Measurements from ENCODE around the gene KIF25. TPM values are rescaled to one million over a fixed set of nuclear protein-coding genes. Genes with fewer than 3 reads are reported as not detected.

Gene KIF25
- total RNA-seq, 4 donors from 2014 or later, result 0.28 TPM; not detected in 3

- no peaks in the 10 kb centered on the region for H3K9me3 ChIP-seq
- H3K27me3 ChIP-seq, result no peaks in the 10 kb centered on the region
- intact Hi-C loops (cut with DNase I; ENCODE audit: low total_unique reads), result no loop called here
- no peaks in the 10 kb centered on the region for H3K4me1 ChIP-seq
- H3K4me3 ChIP-seq, result no peak overlapping the region
- no peak for DNase-seq
- H3K36me3 ChIP-seq, result no peaks in the 10 kb centered on the region
- TF ChIP-seq CTCF (IDR thresholded peaks at IDR 0.05) (no peak), POLR2A (IDR thresholded peaks at IDR 0.05) (no peak)
- no peak overlapping the region for H3K27ac ChIP-seq
Measured at GRCh38 chr6:168090706-168091105, 93.2 kb downstream of the KIF25 start.

- Histone ChIP-seq H3K27me3 (no peaks in the 10 kb centered on the region), H3K4me1 (no peaks in the 10 kb centered on the region), H3K4me3 (no peak overlapping the region), H3K9me3 (no peaks in the 10 kb centered on the region), H3K27ac (no peak overlapping the region), H3K36me3 (no peaks in the 10 kb centered on the region)
- TF ChIP-seq CTCF (IDR thresholded peaks at IDR 0.05) (no peak), POLR2A (IDR thresholded peaks at IDR 0.05) (no peak)
- intact Hi-C loops (cut with DNase I; ENCODE audit: low total_unique reads), result no loop called here
- DNase-seq, result no peak
Measured at GRCh38 chr6:168091381-168092264, 94.2 kb downstream of the KIF25 start.

- Histone ChIP-seq H3K27ac (no peak overlapping the region), H3K9me3 (no peaks in the 10 kb centered on the region), H3K4me3 (no peak overlapping the region), H3K4me1 (no peaks in the 10 kb centered on the region), H3K36me3 (no peaks in the 10 kb centered on the region), H3K27me3 (no peaks in the 10 kb centered on the region)
- no peak for DNase-seq
- TF ChIP-seq CTCF (IDR thresholded peaks at IDR 0.05), result no peak
- TF ChIP-seq POLR2A (IDR thresholded peaks at IDR 0.05), result no peak
- intact Hi-C loops (cut with DNase I; ENCODE audit: low total_unique reads), result no loop called here
Measured at GRCh38 chr6:168092541-168092940, 95.1 kb downstream of the KIF25 start.

GRCh38 chr6:168093071-168093505 lies 95.6 kb downstream of the KIF25 start:
- H3K9me3 ChIP-seq, result no peaks in the 10 kb centered on the region
- H3K4me1 ChIP-seq, result no peaks in the 10 kb centered on the region
- no peak overlapping the region for H3K27ac ChIP-seq
- no peak for DNase-seq
- TF ChIP-seq POLR2A (IDR thresholded peaks at IDR 0.05) (no peak), CTCF (IDR thresholded peaks at IDR 0.05) (no peak)
- no peaks in the 10 kb centered on the region for H3K27me3 ChIP-seq
- intact Hi-C loops (cut with DNase I; ENCODE audit: low total_unique reads), result no loop called here
- H3K36me3 ChIP-seq, result no peaks in the 10 kb centered on the region
- no peak overlapping the region for H3K4me3 ChIP-seq

GRCh38 chr6:168093634-168094033 lies 96.2 kb downstream of the KIF25 start:
- intact Hi-C loops (cut with DNase I; ENCODE audit: low total_unique reads), result no loop called here

More at GRCh38 chr6:168093634-168094033, 96.2 kb downstream of the KIF25 start:
- Histone ChIP-seq H3K27me3 (no peaks in the 10 kb centered on the region), H3K36me3 (no peaks in the 10 kb centered on the region), H3K4me3 (no peak overlapping the region), H3K27ac (no peak overlapping the region), H3K9me3 (no peaks in the 10 kb centered on the region), H3K4me1 (no peaks in the 10 kb centered on the region)
- TF ChIP-seq POLR2A (IDR thresholded peaks at IDR 0.05) (no peak), CTCF (IDR thresholded peaks at IDR 0.05) (no peak)
- DNase-seq, result no peak

All from uterus (tissue), 4 donors.